Naive thymus-derived CD8-positive, alpha-beta T cell (primary cell): Measurements from ENCODE around the gene MAGIX. TPM values are rescaled to one million over a fixed set of nuclear protein-coding genes. Genes with fewer than 3 reads are reported as not detected.

ENCODE experiments used
- ATAC-seq, 2 donors: fragments of 150-1000 bp; cut with Tn5 transposase in 1 of 2; sonication (Bioruptor Pico), chemical (Tn5 transposase) in 1 of 2; 1 replicate in 1 of 2; 2 replicates in 1 of 2; pipeline ENCODE4 v1.10.0; 2021; ENCODE audit warnings: mild to moderate bottlenecking in 2 of 2, moderate library complexity in 2 of 2
- POLR2A ChIA-PET: fragments of 350-600 bp; sonication (Branson Sonifier 250); formaldehyde crosslinking; loops from one replicate; lab custom pipeline; 2021; ENCODE audit warnings: antibody characterized with exemption; lab: Charles Lee
- DNase-seq, 10 donors: peaks; one replicate each; pipeline versions ENCODE4 v3.0.0 to v3.0.0-alpha.2; 2020 to 2022
- H3K27ac Mint-ChIP-seq, 10 donors: one replicate each; pipeline ENCODE4 v1.8.0; 2020 to 2022; ENCODE audit warnings: mild to moderate bottlenecking in 10 of 10, mixed read lengths in 10 of 10, moderate library complexity in 4 of 10, inconsistent platforms in 1 of 10
- H3K27me3 Mint-ChIP-seq, 5 donors: one replicate each; pipeline ENCODE4 v1.8.0; 2021 to 2022; ENCODE audit warnings: mixed read lengths in 5 of 5
- H3K36me3 Mint-ChIP-seq, 3 donors: one replicate each; pipeline ENCODE4 v1.8.0; 2020 to 2022; ENCODE audit warnings: mixed read lengths in 3 of 3, mild to moderate bottlenecking in 2 of 3, inconsistent platforms in 1 of 3
- H3K4me1 Mint-ChIP-seq, 4 donors: one replicate each; pipeline ENCODE4 v1.8.0; 2021 to 2022; ENCODE audit warnings: mixed read lengths in 4 of 4
- H3K4me3 Mint-ChIP-seq, 10 donors: one replicate each; pipeline ENCODE4 v1.8.0; 2020 to 2022; ENCODE audit warnings: mild to moderate bottlenecking in 10 of 10, mixed read lengths in 10 of 10, moderate library complexity in 6 of 10, inconsistent platforms in 1 of 10
- H3K9me3 Mint-ChIP-seq, 9 donors: one replicate each; pipeline ENCODE4 v1.8.0; 2020 to 2022; ENCODE audit warnings: mixed read lengths in 9 of 9, mild to moderate bottlenecking in 3 of 9, inconsistent platforms in 1 of 9, moderate library complexity in 1 of 9
- polyA plus RNA-seq, 3 donors: library from polyadenylated mRNA; unstranded; fragments of 300-500 nt; fragmentation: Illumina TruSeq; gene quantifications; one replicate each; pipeline ENCODE4 v1.2.3, GENCODE V29; 2021
- total RNA-seq, 8 experiments: library from RNA in 2 of 8; stranded (reverse) in 2 of 8; gene quantifications; one replicate each; pipeline ENCODE4 v1.2.3 and lab custom pipeline; 2021 to 2026

Gene MAGIX
- total and polyA plus RNA-seq, 5 experiments from 2014 or later, result 0.52 to 1.2 (median 0.77) TPM

DNA sequence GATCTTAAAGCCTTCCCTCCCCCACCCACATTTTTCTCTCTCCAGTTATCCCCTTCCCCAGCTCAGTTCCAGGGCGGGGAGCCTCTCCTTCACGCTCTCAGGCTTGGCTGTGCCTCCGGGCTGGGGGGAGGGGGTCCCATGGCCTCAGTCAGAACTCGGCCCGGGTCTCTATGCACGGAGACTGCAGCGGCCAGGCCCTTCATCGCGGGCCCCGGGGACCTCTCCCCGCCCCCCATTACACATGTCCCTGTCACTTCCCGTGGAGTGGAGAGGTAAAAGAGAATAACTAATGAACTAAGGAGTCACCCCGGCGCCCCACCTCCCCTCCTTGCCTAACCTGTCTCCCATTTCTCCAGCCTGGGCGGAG is 24.5 kb downstream of the MAGIX start:
- peaks cover 0 to 10% (median 0%) of the 10 kb centered on the region in 3 donors for H3K36me3 Mint-ChIP-seq
- POLR2A ChIA-PET, result interaction anchor here (1.0 kb wide), 1 partner anchor 22 kb away, joined by 3 read pairs; no protein-coding TSS in a partner anchor

DNA sequence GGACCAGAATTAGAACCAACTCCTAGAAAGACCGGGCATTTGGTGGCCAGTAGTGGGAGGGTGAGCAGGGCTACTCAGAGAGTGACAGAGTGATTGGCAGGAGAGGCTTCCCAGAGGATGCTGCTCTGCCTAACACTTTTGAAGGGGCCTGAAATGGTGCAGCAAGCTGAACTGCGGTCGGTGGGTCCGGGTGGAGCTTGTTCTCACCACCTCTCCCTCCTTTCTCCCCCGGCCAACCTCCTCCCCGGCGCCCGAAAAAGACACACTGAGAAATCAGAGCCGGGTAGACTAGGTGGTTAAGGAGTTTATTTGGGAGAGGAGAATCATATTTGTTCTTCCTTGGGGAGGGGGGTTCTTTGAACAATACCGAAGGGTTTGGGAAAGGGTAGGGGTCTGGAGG is 25.0 kb downstream of the MAGIX start:
- Mint-ChIP-seq H3K36me3 (peaks cover 0 to 6% (median 0%) of the 10 kb centered on the region in 3 donors), H3K9me3 (no peaks in the 10 kb centered on the region), H3K4me1 (peaks cover 10 to 33% (median 31%) of the 10 kb centered on the region in 4 donors), H3K4me3 (peak overlapping the region in 2 of 10 donors; percentile 20 to 38), H3K27ac (peak overlapping the region in 3 of 10 donors; percentile 27 to 80 (median 60)), H3K27me3 (no peaks in the 10 kb centered on the region)
- DNase-seq (no peak), ATAC-seq (no peak)
- POLR2A ChIA-PET, result no interaction called here

More for the DNA sequence above, 24.5 kb downstream of the MAGIX start:
- no peak for ATAC-seq
- no peak for DNase-seq
- H3K27me3 Mint-ChIP-seq, result no peaks in the 10 kb centered on the region
- peak overlapping the region in 7 of 10 donors; percentile 30 to 91 (median 77) for H3K4me3 Mint-ChIP-seq
- H3K9me3 Mint-ChIP-seq, result no peaks in the 10 kb centered on the region
- peak overlapping the region in 1 of 10 donors; percentile 71 for H3K27ac Mint-ChIP-seq
- H3K4me1 Mint-ChIP-seq, result peaks cover 13 to 33% (median 27%) of the 10 kb centered on the region in 4 donors

DNA sequence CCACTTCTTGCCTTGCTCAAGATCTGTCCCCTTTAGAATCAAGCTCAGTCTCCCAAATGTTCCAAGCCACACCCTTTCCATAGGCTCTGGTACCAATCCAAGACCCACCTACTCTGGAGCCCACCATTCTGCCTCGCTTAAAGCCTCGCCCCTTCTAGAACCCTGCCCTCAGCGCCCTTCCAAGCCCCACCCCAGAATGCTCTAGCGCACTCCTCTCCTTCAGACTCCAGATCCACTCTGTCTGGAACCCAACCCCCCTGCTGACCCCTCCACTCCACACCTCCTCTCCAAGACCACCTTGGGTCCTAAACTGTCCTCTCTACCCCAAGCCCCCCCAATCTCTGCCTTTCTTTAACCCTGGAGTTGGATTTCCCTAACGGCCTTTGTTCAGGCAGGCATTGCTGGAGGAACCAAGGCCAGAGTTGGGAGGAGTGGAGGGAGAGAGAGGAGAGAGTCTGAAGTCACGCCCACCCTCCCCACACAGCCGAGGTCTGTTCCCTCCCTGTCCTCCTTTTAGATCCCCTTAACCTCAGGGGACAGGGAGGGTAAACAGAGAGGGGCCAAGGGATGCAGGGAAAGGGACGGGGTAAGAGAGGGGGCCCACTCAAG is 26.0 kb downstream of the MAGIX start:
- H3K36me3 Mint-ChIP-seq, result no peaks in the 10 kb centered on the region
- peaks cover 12 to 43% (median 39%) of the 10 kb centered on the region in 4 donors for H3K4me1 Mint-ChIP-seq
- ATAC-seq (no peak), DNase-seq (no peak)
- H3K27ac Mint-ChIP-seq, result peak overlapping the region in 2 of 10 donors; percentile 49 to 52
- H3K4me3 Mint-ChIP-seq, result peak overlapping the region in 2 of 10 donors; percentile 15 to 45
- POLR2A ChIA-PET, result no interaction called here
- no peaks in the 10 kb centered on the region for H3K9me3 Mint-ChIP-seq
- no peaks in the 10 kb centered on the region for H3K27me3 Mint-ChIP-seq

DNA sequence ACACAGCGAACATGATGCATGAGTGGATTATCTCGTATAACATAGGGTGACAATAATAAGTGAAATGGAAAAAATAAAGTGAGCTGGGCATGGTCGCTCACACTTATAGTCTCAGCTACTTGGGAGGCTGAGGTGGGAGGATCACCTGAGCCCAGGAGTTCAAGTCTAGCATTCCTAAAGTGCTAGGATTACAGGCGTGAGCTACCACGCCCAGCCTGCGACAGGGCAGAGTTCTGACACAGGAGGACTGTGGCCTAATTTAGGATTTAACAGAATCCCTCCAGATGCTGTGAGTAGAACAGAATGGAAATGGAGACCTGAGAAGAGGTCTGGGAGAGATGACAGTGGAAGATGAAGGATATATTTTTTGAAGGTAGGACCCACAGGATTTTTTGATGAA is 27.0 kb downstream of the MAGIX start:
- H3K9me3 Mint-ChIP-seq, result no peaks in the 10 kb centered on the region
- DNase-seq (no peak), ATAC-seq (no peak)
- POLR2A ChIA-PET, result interaction anchor here (0.7 to 1.7 kb wide), 2 partner anchors 88 to 114 kb away, joined by 3 read pairs; no protein-coding TSS in a partner anchor
- H3K4me3 Mint-ChIP-seq, result peak overlapping the region in 9 of 10 donors; percentile 1 to 58 (median 37)
- H3K27me3 Mint-ChIP-seq, result no peaks in the 10 kb centered on the region
- peaks cover 16 to 41% (median 39%) of the 10 kb centered on the region in 4 donors for H3K4me1 Mint-ChIP-seq
- H3K27ac Mint-ChIP-seq, result peak overlapping the region in 6 of 10 donors; percentile 14 to 71 (median 54)
- H3K36me3 Mint-ChIP-seq, result no peaks in the 10 kb centered on the region

DNA sequence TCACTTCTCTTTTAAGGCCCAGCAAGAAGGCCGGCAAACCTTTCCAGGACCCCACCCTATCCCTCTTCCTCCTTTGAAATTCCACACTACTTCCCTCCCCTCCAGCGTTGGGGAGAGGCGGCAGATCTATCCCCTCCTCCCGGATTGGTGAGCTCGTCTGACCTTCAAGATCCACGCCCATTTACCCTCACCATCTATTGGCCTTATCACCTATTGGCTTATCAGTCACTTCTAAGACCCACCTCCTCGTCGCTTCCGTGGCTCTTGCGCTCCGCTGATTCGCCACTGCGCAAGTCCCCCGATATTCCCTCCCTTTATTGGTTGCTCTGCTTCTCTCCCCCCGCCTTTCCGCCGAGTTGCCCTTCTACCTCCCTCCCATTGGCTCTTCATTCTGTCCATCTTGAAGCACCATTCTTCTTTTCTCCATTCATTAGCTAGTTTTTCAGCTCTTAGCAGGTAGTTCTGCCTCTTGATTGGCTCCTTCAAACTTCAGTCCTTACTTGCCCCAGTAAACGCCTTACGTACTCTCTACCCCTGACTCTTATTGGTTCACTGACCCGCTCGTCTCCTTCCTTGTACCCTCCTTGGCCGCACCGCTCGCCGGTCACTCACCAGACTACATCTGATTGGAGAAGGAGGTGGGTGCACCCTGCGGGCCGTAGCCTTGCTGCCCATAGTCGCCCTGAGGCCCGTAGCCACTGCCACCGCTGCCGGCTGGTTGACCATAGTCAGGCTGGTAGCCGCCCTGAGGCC is 28.4 kb downstream of the MAGIX start:
- DNase-seq (peak; percentile 56 to 95 (median 84)), ATAC-seq (peak; percentile 87 to 88)
- H3K27ac Mint-ChIP-seq, result peak overlapping the region; percentile 76 to 98 (median 93)
- POLR2A ChIA-PET, result interaction anchor here (0.7 to 2.9 kb wide), 8 partner anchors 9 to 293 kb away, joined by 3 to 17 read pairs (median 4); partner anchors contain the start of genes GRIPAP1, OTUD5, PPP1R3F and PQBP1
- peak overlapping the region; percentile 81 to 95 (median 92) for H3K4me3 Mint-ChIP-seq
- peaks cover 0 to 6% (median 0%) of the 10 kb centered on the region in 3 donors for H3K36me3 Mint-ChIP-seq
- H3K4me1 Mint-ChIP-seq, result peaks cover 14 to 35% (median 30%) of the 10 kb centered on the region in 4 donors
- H3K9me3 Mint-ChIP-seq, result no peaks in the 10 kb centered on the region
- H3K27me3 Mint-ChIP-seq, result no peaks in the 10 kb centered on the region

DNA sequence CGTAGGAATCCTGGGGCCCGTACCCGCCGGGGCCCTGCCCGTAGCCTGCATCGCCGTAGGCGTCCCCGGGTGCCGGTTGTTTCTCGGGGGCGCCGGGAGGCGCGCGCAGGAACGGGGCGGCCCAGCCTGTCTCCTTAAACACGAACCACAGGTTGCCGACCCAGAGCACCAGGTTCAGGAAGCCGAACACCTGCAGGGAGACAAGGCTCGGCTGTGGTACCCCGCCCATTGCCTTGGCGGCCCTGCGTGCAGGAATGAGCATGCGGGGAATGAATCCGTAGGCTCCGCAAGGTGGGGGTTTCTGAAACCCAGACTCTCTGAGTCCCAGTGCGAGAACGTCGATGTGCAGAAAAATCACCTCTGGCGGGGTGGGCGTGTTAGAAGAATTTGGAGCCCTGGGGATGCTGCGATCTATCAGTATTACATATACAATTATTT is 29.0 kb downstream of the MAGIX start:
- POLR2A ChIA-PET, result interaction anchor here (1.3 to 2.9 kb wide), 4 partner anchors 25 to 234 kb away, joined by 5 to 17 read pairs (median 6); partner anchors contain the start of genes GRIPAP1, OTUD5 and PPP1R3F
- peak; percentile 13 to 29 for ATAC-seq
- Mint-ChIP-seq H3K36me3 (peaks cover 0 to 6% (median 0%) of the 10 kb centered on the region in 3 donors), H3K9me3 (no peaks in the 10 kb centered on the region), H3K4me1 (peaks cover 12 to 33% (median 28%) of the 10 kb centered on the region in 4 donors), H3K27me3 (no peaks in the 10 kb centered on the region), H3K4me3 (peak overlapping the region; percentile 81 to 95 (median 92)), H3K27ac (peak overlapping the region in 9 of 10 donors; percentile 76 to 98 (median 93))
- DNase-seq, result peak in 3 of 10 donors; percentile 8 to 35 (median 22)

DNA sequence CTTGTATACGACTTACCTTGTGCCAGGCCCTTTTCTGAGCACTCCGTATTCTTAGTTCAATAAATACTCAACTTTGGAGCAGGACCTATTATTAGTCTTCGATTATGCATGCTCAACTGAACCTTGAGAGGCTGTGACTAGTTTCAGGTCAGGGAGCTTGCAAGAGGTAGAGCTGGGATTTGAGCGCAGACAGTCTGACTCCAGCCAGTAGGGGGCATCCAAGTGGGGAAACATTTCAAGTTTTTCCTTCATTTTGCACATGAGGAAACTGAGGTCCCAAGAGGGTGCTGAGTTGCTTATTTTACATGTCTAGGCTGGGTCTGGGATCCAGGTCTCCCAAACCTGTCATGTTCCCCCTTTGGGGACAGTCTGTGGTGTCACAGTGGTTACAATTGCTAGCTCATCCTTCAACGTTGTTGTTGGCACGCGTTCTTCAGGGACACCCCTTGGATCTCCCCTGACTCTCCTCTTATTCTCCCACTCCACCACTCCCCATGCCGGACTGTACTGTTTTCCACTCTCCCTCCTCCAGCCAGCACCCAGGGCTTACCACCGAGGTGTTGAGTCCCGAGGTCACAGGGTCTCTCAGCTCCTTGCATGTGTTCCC is 30.3 kb downstream of the MAGIX start:
- H3K36me3 Mint-ChIP-seq, result peaks cover 0 to 6% (median 0%) of the 10 kb centered on the region in 3 donors
- H3K9me3 Mint-ChIP-seq, result no peaks in the 10 kb centered on the region
- H3K27me3 Mint-ChIP-seq, result no peaks in the 10 kb centered on the region
- POLR2A ChIA-PET, result interaction anchor here (2.9 kb wide), 1 partner anchor 76 kb away, joined by 17 read pairs; the partner anchor contains the start of gene PPP1R3F
- peaks cover 12 to 33% (median 26%) of the 10 kb centered on the region in 4 donors for H3K4me1 Mint-ChIP-seq
- H3K4me3 Mint-ChIP-seq, result peak overlapping the region in 9 of 10 donors; percentile 14 to 66 (median 50)
- DNase-seq, result no peak
- H3K27ac Mint-ChIP-seq, result peak overlapping the region in 3 of 10 donors; percentile 14 to 49 (median 36)
- no peak for ATAC-seq

DNA sequence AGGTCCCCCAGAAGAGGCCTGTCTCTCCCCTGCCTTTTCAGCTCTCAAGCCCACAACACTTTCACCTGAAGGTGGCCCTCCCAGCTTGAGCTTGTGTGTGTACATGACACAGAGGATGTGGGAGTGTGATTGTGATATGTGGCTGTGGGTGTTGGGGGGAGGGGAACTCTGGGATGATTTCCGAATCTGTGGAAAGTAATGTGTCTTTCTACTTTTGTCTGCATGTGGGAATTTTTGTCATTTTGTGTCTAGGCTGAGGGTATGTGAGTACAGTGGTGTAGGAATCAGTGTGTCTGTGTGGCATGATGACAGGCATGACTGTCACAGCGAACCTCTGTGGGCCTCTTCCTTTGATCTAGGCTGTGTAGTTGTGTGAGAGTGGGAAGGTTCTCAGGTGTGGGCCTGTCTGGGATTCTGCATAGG is 31.0 kb downstream of the MAGIX start:
- Mint-ChIP-seq H3K4me3 (peak overlapping the region in 2 of 10 donors; percentile 27 to 28), H3K36me3 (peaks cover 0 to 6% (median 0%) of the 10 kb centered on the region in 3 donors), H3K27me3 (no peaks in the 10 kb centered on the region), H3K9me3 (no peaks in the 10 kb centered on the region), H3K27ac (peak overlapping the region in 5 of 10 donors; percentile 8 to 73 (median 64)), H3K4me1 (peaks cover 17 to 39% (median 32%) of the 10 kb centered on the region in 4 donors)
- DNase-seq, result no peak
- no peak for ATAC-seq
- POLR2A ChIA-PET, result no interaction called here

DNA sequence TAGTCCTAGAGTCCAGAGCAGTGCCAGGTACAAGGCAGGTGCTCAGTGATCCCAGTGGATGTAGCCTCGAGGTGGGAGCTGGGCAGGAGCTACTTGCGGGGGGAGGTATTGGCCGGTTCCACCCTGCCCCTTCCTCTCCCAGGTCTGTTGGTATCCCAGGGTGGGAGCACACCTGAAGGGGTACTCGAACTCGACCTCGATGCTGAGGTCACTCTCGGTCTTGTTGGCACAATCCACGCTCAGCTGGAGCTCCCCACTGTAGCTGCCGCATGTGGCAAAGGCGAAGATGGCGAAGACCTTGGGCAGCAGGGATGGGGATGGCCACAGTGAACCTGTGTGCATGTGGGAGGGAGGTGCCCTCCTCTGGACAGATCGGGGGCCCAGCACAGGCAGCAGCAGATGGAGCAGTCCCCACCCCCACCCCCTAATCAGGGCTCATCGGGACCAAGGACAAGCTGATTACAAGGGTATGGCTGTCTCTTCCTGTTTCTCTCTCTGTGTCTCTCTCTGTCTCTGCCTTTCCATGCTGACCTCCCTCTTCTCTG is 35.1 kb downstream of the MAGIX start:
- H3K9me3 Mint-ChIP-seq, result no peaks in the 10 kb centered on the region
- no peak for DNase-seq
- H3K4me1 Mint-ChIP-seq, result peaks cover 14 to 30% (median 22%) of the 10 kb centered on the region in 4 donors
- no peak overlapping the region for H3K27ac Mint-ChIP-seq
- POLR2A ChIA-PET, result no interaction called here
- H3K36me3 Mint-ChIP-seq, result peaks cover 0 to 6% (median 0%) of the 10 kb centered on the region in 3 donors
- no peaks in the 10 kb centered on the region for H3K27me3 Mint-ChIP-seq
- ATAC-seq, result no peak
- peak overlapping the region in 2 of 10 donors; percentile 12 to 20 for H3K4me3 Mint-ChIP-seq

DNA sequence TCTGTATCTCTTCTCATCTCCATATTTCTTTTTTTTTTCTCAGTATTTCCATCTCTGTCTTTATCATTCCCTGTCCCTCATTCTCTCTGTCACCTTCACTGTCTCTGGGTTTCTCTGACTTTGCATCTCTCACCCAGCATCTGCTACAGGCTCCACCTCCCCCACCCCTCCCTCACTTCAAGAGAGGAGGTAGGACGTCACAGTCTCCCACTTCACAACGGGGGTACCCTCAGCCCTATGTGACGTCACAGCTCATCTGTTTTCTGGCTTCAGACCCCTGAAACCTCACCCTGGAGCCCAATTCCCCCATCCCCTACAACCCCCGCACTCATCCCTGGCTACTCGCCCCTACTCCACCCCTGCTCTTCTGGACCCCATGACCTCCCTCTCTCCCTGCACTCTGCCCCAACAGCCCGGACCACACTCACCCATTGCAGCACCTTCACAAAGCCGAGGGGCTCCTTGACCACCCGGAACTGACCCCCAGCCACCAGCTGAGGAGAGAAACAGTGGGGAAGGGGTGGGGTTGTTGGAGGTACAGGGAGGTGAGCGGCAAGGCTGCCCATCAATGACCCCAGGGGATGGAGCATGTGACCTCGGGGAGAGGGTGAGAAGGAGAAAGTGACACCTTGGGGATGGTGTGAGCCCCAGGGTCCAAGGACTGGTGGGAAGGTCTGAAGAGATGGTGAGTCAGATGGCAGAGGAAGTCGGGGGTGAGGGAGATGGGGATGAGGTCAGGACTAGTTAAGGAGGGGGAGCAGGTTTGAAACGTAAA is 36.2 kb downstream of the MAGIX start:
- Mint-ChIP-seq H3K27ac (no peak overlapping the region), H3K4me3 (peak overlapping the region in 6 of 10 donors; percentile 1 to 59 (median 42)), H3K4me1 (peaks cover 10 to 20% (median 13%) of the 10 kb centered on the region in 4 donors), H3K36me3 (peaks cover 0 to 6% (median 0%) of the 10 kb centered on the region in 3 donors), H3K9me3 (no peaks in the 10 kb centered on the region), H3K27me3 (no peaks in the 10 kb centered on the region)
- POLR2A ChIA-PET, result interaction anchor here (0.5 kb wide), 1 partner anchor 30 kb away, joined by 3 read pairs; no protein-coding TSS in a partner anchor
- DNase-seq (no peak), ATAC-seq (no peak)

DNA sequence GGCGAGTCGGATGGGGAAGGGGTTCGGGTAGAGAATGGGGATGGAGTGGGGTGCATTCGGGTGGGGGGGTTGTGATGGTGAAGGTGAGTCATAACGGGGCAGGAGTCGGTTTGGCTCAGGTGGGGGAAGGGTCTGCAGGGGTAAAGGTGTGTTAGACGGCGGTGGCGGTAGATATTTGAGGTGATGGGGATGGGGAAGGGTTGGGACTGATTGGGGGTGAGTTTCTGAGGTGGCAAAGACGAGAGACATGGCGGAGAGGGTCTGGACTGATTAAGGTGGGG is 36.7 kb downstream of the MAGIX start:
- Mint-ChIP-seq H3K4me3 (peak overlapping the region in 2 of 10 donors; percentile 56 to 59), H3K27ac (no peak overlapping the region), H3K9me3 (no peaks in the 10 kb centered on the region), H3K4me1 (peaks cover 8 to 17% (median 11%) of the 10 kb centered on the region in 4 donors), H3K27me3 (no peaks in the 10 kb centered on the region), H3K36me3 (peaks cover 0 to 6% (median 0%) of the 10 kb centered on the region in 3 donors)
- ATAC-seq (no peak), DNase-seq (no peak)
- POLR2A ChIA-PET, result no interaction called here
